IPS-15b (cell line): ENCODE data around the gene LMF1.
"Not testable (repeated sequence)": the region's sequence is repeated elsewhere in the genome, so short reads cannot be mapped to it uniquely, and the experiment has no call there.

ENCODE experiments used
- H3K27me3 ChIP-seq: one replicate; pipeline ENCODE4 v1.6.1; 2013; ENCODE audit warnings: low read length; ENCODE audit not compliant: control insufficient read depth, insufficient read depth
- H3K36me3 ChIP-seq: one replicate; pipeline ENCODE4 v1.6.1; 2013; ENCODE audit warnings: low read length; ENCODE audit not compliant: control insufficient read depth, insufficient read depth
- H3K4me1 ChIP-seq: one replicate; pipeline ENCODE4 v1.6.1; 2013; ENCODE audit warnings: mild to moderate bottlenecking, low read length; ENCODE audit not compliant: control insufficient read depth, insufficient read depth
- H3K4me3 ChIP-seq: one replicate; pipeline ENCODE4 v1.5.1; 2013; ENCODE audit warnings: low read depth, low read length
- H3K9ac ChIP-seq: one replicate; pipeline ENCODE4 v1.6.1; 2013; ENCODE audit warnings: low read depth, mild to moderate bottlenecking, low read length
- H3K9me3 ChIP-seq: one replicate; pipeline ENCODE4 v1.6.1; 2013; ENCODE audit warnings: mild to moderate bottlenecking, low read length; ENCODE audit not compliant: control insufficient read depth, insufficient read depth

The LMF1 gene

GRCh38 chr16:847151-847550 is 123.6 kb downstream of the LMF1 start:
- Histone ChIP-seq H3K36me3 (no peaks in the 10 kb centered on the region), H3K4me1 (no peaks in the 10 kb centered on the region), H3K9me3 (peaks cover 3% of the 10 kb centered on the region), H3K4me3 (no peak overlapping the region), H3K9ac (no peak overlapping the region), H3K27me3 (no peaks in the 10 kb centered on the region)

DNA sequence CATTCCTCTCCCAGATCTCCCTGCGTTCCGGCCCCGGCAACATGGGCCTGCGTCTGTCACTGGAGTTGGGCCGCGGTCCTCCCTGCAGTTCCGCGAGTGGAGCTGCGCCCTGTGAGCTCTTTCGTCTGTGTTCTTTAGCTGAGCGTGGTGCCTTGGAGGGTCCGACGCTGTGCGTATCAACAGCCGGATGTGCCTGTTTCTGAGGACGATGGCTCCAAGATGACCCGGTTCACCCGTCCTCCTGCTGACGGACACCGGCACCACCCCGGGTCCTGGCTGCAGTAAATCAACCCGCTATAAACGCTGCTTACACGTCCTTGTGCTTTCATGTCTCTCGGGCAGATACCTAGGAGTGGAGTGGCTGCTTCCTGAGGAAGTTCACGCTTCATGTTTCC is 125.4 kb downstream of the LMF1 start:
- peaks cover 3% of the 10 kb centered on the region for H3K9me3 ChIP-seq
- no peaks in the 10 kb centered on the region for H3K4me1 ChIP-seq
- no peaks in the 10 kb centered on the region for H3K36me3 ChIP-seq
- H3K4me3 ChIP-seq, result no peak overlapping the region
- no peak overlapping the region for H3K9ac ChIP-seq
- no peaks in the 10 kb centered on the region for H3K27me3 ChIP-seq

- H3K36me3 ChIP-seq, result no peaks in the 10 kb centered on the region
- H3K9ac ChIP-seq, result no peak overlapping the region
- no peaks in the 10 kb centered on the region for H3K27me3 ChIP-seq
- no peaks in the 10 kb centered on the region for H3K4me1 ChIP-seq
- no peaks in the 10 kb centered on the region for H3K9me3 ChIP-seq
- H3K4me3 ChIP-seq, result no peak overlapping the region
These were observed 126.0 kb downstream of the LMF1 start for GRCh38 chr16:844638-845350.

GRCh38 chr16:843771-844170 is 127.0 kb downstream of the LMF1 start:
- Histone ChIP-seq H3K36me3 (no peaks in the 10 kb centered on the region), H3K4me3 (no peak overlapping the region), H3K27me3 (no peaks in the 10 kb centered on the region), H3K4me1 (no peaks in the 10 kb centered on the region), H3K9me3 (no peaks in the 10 kb centered on the region), H3K9ac (no peak overlapping the region)

DNA sequence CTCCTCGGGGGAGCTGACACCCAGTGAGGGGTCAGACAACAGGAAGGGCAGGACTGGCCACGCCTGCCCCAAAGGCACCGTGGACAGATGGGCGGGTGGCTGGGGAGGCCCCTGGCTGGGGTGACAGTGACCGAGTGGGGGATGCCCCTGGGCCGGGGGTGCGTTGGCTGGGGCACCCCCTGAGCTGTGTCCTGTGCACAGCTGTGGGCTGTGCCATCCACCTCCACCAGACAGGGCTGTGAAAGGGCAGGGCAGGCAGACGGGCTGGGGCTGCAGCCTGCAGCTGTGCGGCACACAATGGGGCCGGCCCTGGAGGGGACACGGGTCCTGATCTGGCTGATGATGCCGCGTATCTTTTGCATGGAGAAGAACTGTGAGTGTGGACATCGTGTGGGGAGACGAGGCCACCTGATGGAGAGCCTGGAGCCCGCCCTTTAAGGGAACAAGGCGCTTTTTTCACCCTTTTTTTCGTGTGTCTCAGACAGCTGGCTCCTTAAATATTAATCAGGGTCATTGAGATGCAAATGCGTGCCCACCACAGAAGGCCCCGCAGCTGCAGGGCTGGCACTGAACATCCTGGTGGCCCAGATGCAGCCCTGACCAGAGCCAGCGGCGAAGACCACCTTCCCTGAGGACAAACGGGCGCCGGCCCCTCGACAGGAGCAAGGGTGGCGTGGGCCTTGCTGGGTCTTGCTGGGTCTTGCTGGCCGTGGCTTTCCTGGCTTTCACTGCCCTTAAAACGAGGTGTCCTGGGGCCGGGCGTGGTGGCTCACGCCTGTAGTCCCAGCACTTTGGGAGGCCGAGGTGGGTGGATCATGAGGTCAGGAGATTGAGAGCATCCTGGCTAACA is 127.8 kb downstream of the LMF1 start:
- no peak overlapping the region for H3K4me3 ChIP-seq
- H3K9ac ChIP-seq, result no peak overlapping the region
- H3K36me3 ChIP-seq, result no peaks in the 10 kb centered on the region
- no peaks in the 10 kb centered on the region for H3K4me1 ChIP-seq
- no peaks in the 10 kb centered on the region for H3K27me3 ChIP-seq
- no peaks in the 10 kb centered on the region for H3K9me3 ChIP-seq

DNA sequence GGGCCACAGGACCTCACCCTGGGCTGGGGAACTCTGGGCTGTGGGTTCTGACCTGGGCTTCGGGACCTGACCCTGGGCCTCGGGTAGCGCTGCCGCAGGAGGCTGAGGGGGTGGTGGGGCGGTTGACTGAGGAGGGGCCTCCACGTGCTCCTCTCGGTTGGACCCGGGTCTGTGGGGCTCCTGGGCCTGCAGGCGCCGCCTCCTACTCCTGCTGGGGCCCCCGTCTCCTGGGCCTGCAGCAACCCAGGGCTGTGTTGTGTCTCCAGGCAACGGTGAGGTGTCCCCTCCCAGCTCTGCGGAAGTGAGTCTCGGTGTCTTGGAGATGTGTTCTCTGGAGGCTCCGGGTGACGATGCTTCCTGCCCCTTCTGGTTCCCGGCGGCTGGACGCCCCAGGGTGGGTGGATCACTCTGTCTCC is 128.7 kb downstream of the LMF1 start:
- Histone ChIP-seq H3K27me3 (no peaks in the 10 kb centered on the region), H3K36me3 (no peaks in the 10 kb centered on the region), H3K4me1 (no peaks in the 10 kb centered on the region), H3K4me3 (no peak overlapping the region), H3K9me3 (no peaks in the 10 kb centered on the region), H3K9ac (peak overlapping the region; percentile 47)

DNA sequence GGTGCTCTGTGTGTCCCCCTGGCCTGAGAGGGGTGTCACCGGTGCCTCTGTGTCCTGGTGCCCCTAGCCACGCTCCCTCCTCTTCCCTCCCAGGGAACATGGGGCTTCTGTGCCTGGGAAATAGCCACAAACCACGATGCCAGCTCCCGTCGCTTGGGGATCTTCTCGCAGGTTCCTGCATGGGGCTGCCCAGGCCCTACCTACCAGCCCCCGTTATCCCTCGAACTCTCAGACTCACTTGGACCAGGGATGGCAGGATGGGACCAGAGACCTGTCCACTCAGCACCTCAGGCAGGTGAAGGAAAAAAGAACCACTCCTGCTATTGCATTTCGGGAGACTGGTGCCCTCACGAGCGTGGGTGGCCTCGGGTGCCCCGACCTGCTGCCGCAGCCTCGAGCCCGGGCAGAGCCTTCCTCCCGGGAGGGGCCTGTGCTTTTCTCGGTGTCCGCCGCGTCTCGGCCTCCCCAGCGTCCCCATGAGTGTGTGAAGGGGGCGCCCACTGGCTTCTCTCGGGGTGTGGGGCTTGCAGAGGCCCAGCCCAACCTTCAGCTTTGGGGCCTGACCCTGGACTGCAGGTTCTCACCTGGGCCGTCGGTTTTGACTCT is 129.2 kb downstream of the LMF1 start:
- Histone ChIP-seq H3K9me3 (no peaks in the 10 kb centered on the region), H3K9ac (no peak overlapping the region), H3K4me1 (no peaks in the 10 kb centered on the region), H3K4me3 (no peak overlapping the region), H3K27me3 (no peaks in the 10 kb centered on the region), H3K36me3 (no peaks in the 10 kb centered on the region)

DNA sequence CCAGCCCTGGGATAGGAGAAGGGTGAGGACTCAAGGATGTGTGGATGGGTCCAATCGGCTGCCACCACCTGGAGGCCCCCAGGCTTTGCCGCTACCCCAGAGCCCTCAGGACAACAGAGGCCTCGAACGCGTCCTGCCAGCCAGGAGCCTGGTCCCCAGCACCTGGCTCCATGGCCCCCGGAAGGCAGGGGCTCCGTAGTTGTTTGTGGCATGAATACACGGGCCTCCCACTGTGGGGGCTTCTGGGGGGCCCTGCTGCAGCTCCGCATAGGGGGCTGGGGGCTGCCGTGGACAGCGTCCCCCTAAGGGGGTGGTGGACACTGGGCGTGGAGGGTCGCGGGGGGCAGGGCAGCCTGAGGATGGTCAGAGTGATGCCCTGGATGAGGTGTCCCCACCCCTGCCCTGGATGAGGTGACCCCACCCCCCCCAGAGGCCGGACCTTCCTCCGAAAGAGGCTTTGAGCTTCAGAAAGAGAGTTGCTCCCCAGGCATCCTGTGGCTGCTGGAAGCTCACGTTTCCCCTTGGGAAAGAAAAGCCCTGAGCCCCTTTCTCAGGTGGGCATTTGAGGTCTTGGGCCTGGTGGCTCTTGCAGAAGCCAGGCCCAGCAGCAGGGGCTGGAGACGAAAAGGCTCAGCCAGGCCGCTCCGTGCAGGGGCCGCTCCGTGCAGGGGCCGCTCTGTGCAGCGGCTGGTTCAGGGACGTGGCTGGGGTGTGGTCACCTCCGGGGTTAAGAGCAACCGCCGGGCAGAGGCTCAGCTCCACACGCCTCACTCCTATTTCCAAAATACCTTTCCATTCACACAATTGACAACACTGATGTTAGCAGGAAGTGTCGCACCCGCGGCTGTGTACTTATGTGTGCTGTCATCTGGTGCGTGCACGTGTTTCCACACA is 130.0 kb downstream of the LMF1 start:
- Histone ChIP-seq H3K27me3 (no peaks in the 10 kb centered on the region), H3K4me3 (no peak overlapping the region), H3K9me3 (no peaks in the 10 kb centered on the region), H3K4me1 (no peaks in the 10 kb centered on the region), H3K9ac (no peak overlapping the region), H3K36me3 (no peaks in the 10 kb centered on the region)

GRCh38 chr16:839643-840408 is 131.0 kb downstream of the LMF1 start:
- Histone ChIP-seq H3K4me3 (no peak overlapping the region), H3K27me3 (no peaks in the 10 kb centered on the region), H3K4me1 (no peaks in the 10 kb centered on the region), H3K9ac (no peak overlapping the region), H3K9me3 (no peaks in the 10 kb centered on the region), H3K36me3 (no peaks in the 10 kb centered on the region)

DNA sequence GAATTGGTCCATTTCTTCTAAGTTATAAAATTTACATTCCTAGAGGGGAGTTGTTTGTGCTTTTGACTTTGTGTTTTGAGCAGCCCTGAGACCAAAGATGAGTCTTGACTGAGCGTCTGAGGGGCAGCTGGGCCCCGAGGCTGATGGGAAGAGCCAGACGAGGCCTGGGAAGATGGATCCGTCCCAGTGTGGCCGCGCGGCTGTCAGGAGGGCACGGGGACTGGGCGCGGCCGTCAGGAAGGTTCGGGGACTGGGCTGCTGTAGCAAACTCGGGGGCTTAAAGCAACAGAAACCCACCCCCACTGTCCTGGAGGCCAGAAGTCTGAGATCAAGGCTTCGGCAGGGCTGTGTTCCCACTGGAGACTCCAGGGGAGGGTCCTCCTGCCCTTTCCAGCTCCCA is 132.0 kb downstream of the LMF1 start:
- H3K4me1 ChIP-seq, result no peaks in the 10 kb centered on the region
- no peaks in the 10 kb centered on the region for H3K9me3 ChIP-seq
- no peak overlapping the region for H3K4me3 ChIP-seq
- no peaks in the 10 kb centered on the region for H3K36me3 ChIP-seq
- H3K9ac ChIP-seq, result no peak overlapping the region
- H3K27me3 ChIP-seq, result no peaks in the 10 kb centered on the region

GRCh38 chr16:836822-837221 is 134.0 kb downstream of the LMF1 start:
- H3K27me3 ChIP-seq, H3K4me3 ChIP-seq, H3K9ac ChIP-seq, H3K36me3 ChIP-seq, H3K4me1 ChIP-seq, H3K9me3 ChIP-seq: not testable (repeated sequence)
